GM12878 (cell line): ENCODE data around the gene ANKMY1. TPM values are rescaled to one million over a fixed set of nuclear protein-coding genes. Genes with fewer than 3 reads are reported as not detected.

Source experiments
- ATF7 ChIP-seq: fragments of 450-650 bp; IDR thresholded peaks from 2 replicates; pipeline ENCODE4 v1.6.1; 2016; ENCODE audit warnings: low read depth, mild to moderate bottlenecking
- CHD1 ChIP-seq: IDR thresholded peaks from 2 replicates; pipeline ENCODE4 v1.6.1; 2012; ENCODE audit warnings: low read depth, low read length, improper control_type of control experiment
- EED ChIP-seq: sonication (generic); IDR thresholded peaks from 2 replicates; pipeline ENCODE4 v1.6.1; 2016; ENCODE audit warnings: antibody characterized with exemption, low read depth
- FOXM1 ChIP-seq: IDR thresholded peaks from 2 replicates; pipeline ENCODE4 v1.6.1; 2012; ENCODE audit warnings: low read depth, mild to moderate bottlenecking, inconsistent platforms, low read length, moderate library complexity
- IKZF2 ChIP-seq, 2 experiments: fragments of 450-650 bp; IDR thresholded peaks; 2 replicates each; pipeline ENCODE4 v1.6.1; 2017; ENCODE audit warnings: mild to moderate bottlenecking in 2 of 2, moderate library complexity in 2 of 2
- IRF4 ChIP-seq: IDR thresholded peaks from 2 replicates; pipeline ENCODE4 v1.6.1; 2011; ENCODE audit warnings: low read depth, low read length
- JUNB ChIP-seq: IDR thresholded peaks from 2 replicates; pipeline ENCODE4 v1.6.1; 2016; ENCODE audit warnings: antibody characterized with exemption, mild to moderate bottlenecking
- LARP7 ChIP-seq: fragments of 450-650 bp; IDR thresholded peaks from 2 replicates; pipeline ENCODE4 v1.6.1; 2017; ENCODE audit warnings: mild to moderate bottlenecking
- MAX ChIP-seq: IDR thresholded peaks from 2 replicates; pipeline ENCODE4 v1.6.1; 2012; ENCODE audit warnings: low read depth, low read length, improper control_type of control experiment
- MEF2A ChIP-seq: IDR thresholded peaks from 2 replicates; pipeline ENCODE4 v1.6.1; 2011; ENCODE audit warnings: low read depth, mild to moderate bottlenecking, low read length, moderate library complexity; ENCODE audit not compliant: insufficient read depth
- MXI1 ChIP-seq: fragments of 150-350 bp; IDR thresholded peaks from 2 replicates; pipeline ENCODE4 v1.6.1; 2011; ENCODE audit warnings: low read depth, mild to moderate bottlenecking, inconsistent platforms, low read length, improper control_type of control experiment
- NFYA ChIP-seq: IDR thresholded peaks from 2 replicates; pipeline ENCODE4 v1.6.1; 2011; ENCODE audit warnings: low read depth, mild to moderate bottlenecking, low read length, improper control_type of control experiment, borderline replicate concordance
- RAD21 ChIP-seq: IDR thresholded peaks from 2 replicates; pipeline ENCODE4 v1.6.1; 2011; ENCODE audit warnings: mild to moderate bottlenecking, low read depth, low read length, moderate library complexity; ENCODE audit not compliant: insufficient read depth
- RAD51 ChIP-seq: fragments of 450-650 bp; IDR thresholded peaks from 2 replicates; pipeline ENCODE4 v1.6.1; 2016; ENCODE audit warnings: moderate library complexity, mild to moderate bottlenecking, inconsistent platforms
- RELB ChIP-seq: fragments of 450-650 bp; IDR thresholded peaks from 2 replicates; pipeline ENCODE4 v1.6.1; 2017; ENCODE audit warnings: low read depth, mild to moderate bottlenecking, moderate library complexity
- TCF3 ChIP-seq: IDR thresholded peaks from 2 replicates; pipeline ENCODE4 v1.6.1; 2012; ENCODE audit warnings: low read depth, mild to moderate bottlenecking, low read length, borderline replicate concordance; ENCODE audit not compliant: insufficient read depth
- ZNF687 ChIP-seq: fragments of 450-650 bp; IDR thresholded peaks from 2 replicates; pipeline ENCODE4 v1.6.1; 2017; ENCODE audit warnings: mild to moderate bottlenecking, moderate library complexity
- polyA plus RNA-seq, 11 experiments: library from polyadenylated mRNA; depleted of rRNA in 4 of 11; unstranded in 6 of 11; stranded (reverse) in 5 of 11; fragments of >200 nt; fragmentation: Nextera tagmentation in 4 of 11; fragmentation: Illumina TruSeq in 1 of 11; extraction: Ambion mirVana in 4 of 11; extraction: Trizol in 1 of 11; gene quantifications; 1 replicate in 1 of 11; 2 replicates in 10 of 11; pipeline versions ENCODE4 v1.2.1 to v1.2.3, GENCODE V29; 2011 to 2016; ENCODE audit warnings: inconsistent platforms in 2 of 11, missing spikeins in 2 of 11, low read depth in 1 of 11
- total RNA-seq, 4 experiments: library from RNA; depleted of rRNA in 3 of 4; stranded (reverse); fragments of >200 nt in 3 of 4; fragmentation: Illumina TruSeq in 1 of 4; extraction: Trizol in 1 of 4; gene quantifications; 2 replicates each; pipeline versions ENCODE4 v1.2.1 to v1.2.3, GENCODE V29; 2013 to 2021
- TF ChIP-seq, protein P1 (sequence below), 3 experiments: IDR thresholded peaks in 2 of 3; conservative IDR thresholded peaks in 1 of 3; 2 replicates each; pipeline ENCODE4 v1.5.1; 2011; ENCODE audit warnings: low read depth in 3 of 3, low read length in 3 of 3, mild to moderate bottlenecking in 3 of 3, control low read depth in 2 of 3, moderate library complexity in 2 of 3, inconsistent platforms in 1 of 3, mixed read lengths in 1 of 3; ENCODE audit not compliant: control insufficient read depth in 2 of 3, insufficient read depth in 1 of 3; ENCODE audit errors: extremely low read depth in 1 of 3
- TF ChIP-seq, protein P2 (sequence below): IDR thresholded peaks from 2 replicates; pipeline ENCODE4 v1.6.1; 2012; ENCODE audit warnings: low read depth, low read length, improper control_type of control experiment

Gene ANKMY1
- total and polyA plus RNA-seq, 10 of the 15 experiments (the other 5 are each of a cell fraction or from before 2014, with no cell fraction given), result 1.1 to 15.3 (median 11.1) TPM

DNA sequence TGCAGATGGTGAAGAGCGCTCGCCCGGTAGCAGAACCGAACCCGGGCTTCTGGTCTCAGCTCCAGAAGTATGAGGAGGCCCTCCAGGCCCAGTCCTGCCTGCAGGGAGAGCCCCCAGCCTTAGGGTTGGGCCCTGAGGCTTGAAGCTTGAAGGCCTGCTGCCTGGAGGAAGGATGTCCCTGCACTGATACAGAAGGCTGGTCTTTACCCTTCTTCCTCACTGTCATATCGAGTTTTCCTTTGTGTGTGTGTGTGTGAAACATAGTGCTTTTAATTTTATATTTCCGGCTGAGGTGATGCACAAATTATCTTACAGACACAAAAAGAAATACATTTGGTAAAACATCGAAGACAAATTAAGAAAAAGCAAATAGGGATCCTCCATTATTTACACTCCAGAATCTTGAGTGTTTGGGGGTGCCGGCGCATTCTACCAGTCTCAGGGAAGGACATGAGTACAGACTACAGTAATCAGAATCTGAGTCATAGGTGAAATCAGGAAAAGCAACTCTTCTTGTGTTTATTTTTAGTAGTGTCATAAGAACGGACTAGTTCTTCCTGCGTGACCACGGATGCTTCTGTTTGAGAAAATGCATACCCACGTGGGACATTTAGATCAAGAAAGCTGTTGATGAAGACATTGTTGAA is 3.7 kb upstream of the ANKMY1 start (continued):
- TF ChIP-seq RAD51, result peak; percentile 63
- TF ChIP-seq, protein P1, sequence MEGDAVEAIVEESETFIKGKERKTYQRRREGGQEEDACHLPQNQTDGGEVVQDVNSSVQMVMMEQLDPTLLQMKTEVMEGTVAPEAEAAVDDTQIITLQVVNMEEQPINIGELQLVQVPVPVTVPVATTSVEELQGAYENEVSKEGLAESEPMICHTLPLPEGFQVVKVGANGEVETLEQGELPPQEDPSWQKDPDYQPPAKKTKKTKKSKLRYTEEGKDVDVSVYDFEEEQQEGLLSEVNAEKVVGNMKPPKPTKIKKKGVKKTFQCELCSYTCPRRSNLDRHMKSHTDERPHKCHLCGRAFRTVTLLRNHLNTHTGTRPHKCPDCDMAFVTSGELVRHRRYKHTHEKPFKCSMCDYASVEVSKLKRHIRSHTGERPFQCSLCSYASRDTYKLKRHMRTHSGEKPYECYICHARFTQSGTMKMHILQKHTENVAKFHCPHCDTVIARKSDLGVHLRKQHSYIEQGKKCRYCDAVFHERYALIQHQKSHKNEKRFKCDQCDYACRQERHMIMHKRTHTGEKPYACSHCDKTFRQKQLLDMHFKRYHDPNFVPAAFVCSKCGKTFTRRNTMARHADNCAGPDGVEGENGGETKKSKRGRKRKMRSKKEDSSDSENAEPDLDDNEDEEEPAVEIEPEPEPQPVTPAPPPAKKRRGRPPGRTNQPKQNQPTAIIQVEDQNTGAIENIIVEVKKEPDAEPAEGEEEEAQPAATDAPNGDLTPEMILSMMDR (IDR thresholded peaks at IDR 0.05 in 2 of 3, conservative IDR thresholded peaks at IDR 0.05 in 1 of 3; ENCODE audit: control insufficient read depth in 2 of 3, extremely low read depth in 1 of 3, insufficient read depth in 1 of 3, low read depth in 3 of 3, low read length in 3 of 3), result 0 out of 6 replicates have a peak, but pooled peaks of 1 of the 3 experiments have one; percentile 2
- 0 out of 2 replicates have a peak, but pooled peaks have one; percentile 47 for TF ChIP-seq RELB
- TF ChIP-seq TCF3, result no peak
- peak; percentile 48; the same call in 1 of the 2 replicates for TF ChIP-seq IRF4
- peak; percentile 50; the same call in 1 of the 2 replicates for TF ChIP-seq MAX
- TF ChIP-seq EED, result peak; percentile 47; the same call in 1 of the 2 replicates
- TF ChIP-seq JUNB, result peak; percentile 60
- TF ChIP-seq RAD21, result no peak
- peak; percentile 10; the same call in 1 of the 2 replicates for TF ChIP-seq LARP7
- peak; percentile 42; the same call in 1 of the 2 replicates for TF ChIP-seq ATF7
- TF ChIP-seq NFYA, result no peak
- TF ChIP-seq, protein P2, sequence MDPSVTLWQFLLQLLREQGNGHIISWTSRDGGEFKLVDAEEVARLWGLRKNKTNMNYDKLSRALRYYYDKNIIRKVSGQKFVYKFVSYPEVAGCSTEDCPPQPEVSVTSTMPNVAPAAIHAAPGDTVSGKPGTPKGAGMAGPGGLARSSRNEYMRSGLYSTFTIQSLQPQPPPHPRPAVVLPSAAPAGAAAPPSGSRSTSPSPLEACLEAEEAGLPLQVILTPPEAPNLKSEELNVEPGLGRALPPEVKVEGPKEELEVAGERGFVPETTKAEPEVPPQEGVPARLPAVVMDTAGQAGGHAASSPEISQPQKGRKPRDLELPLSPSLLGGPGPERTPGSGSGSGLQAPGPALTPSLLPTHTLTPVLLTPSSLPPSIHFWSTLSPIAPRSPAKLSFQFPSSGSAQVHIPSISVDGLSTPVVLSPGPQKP, result no peak
- TF ChIP-seq CHD1, result peak; percentile 65; the same call in 1 of the 2 replicates
- TF ChIP-seq ZNF687, result peak; percentile 13; the same call in 1 of the 2 replicates
- TF ChIP-seq MEF2A, result peak; percentile 75
- TF ChIP-seq MXI1, result peak; percentile 66; the same call in 1 of the 2 replicates
- no peak for TF ChIP-seq FOXM1
- TF ChIP-seq IKZF2 (IDR thresholded peaks at IDR 0.05), result peak in 1 of 2 experiments; percentile 59; a peak in 1 of 4 replicates
